RWPE2 (cell line): ENCODE measurements around the gene PRKCH.

Experiments used
- ATAC-seq: fragments of 200-7000 bp; cut with Tn5 transposase; 3 replicates; pipeline ENCODE4 v1.9.1; 2021; ENCODE audit warnings: low read depth
- DNase-seq: peaks from one replicate; pipeline ENCODE4 v3.0.0-alpha.2; 2020; ENCODE audit warnings: low spot score
- H3K27ac ChIP-seq: fragments of 450-650 bp; 2 replicates; pipeline ENCODE4 v1.5.1; 2017; ENCODE audit warnings: mild to moderate bottlenecking; ENCODE audit not compliant: poor library complexity, severe bottlenecking
- H3K27me3 ChIP-seq: fragments of 250-450 bp; sonication (Bioruptor Pico); 2 replicates; pipeline ENCODE4 v1.5.1; 2021; ENCODE audit warnings: mild to moderate bottlenecking, moderate library complexity; ENCODE audit not compliant: insufficient read depth, poor library complexity, severe bottlenecking
- H3K36me3 ChIP-seq: fragments of 250-450 bp; sonication (Bioruptor Pico); 2 replicates; pipeline ENCODE4 v1.5.1; 2020; ENCODE audit warnings: low read depth, mild to moderate bottlenecking, moderate library complexity
- H3K4me1 ChIP-seq: fragments of 250-450 bp; sonication (Bioruptor Pico); 2 replicates; pipeline ENCODE4 v1.5.1; 2021; ENCODE audit warnings: mild to moderate bottlenecking, moderate library complexity; ENCODE audit not compliant: insufficient read depth, poor library complexity, severe bottlenecking
- H3K4me3 ChIP-seq: fragments of 250-450 bp; sonication (Bioruptor Pico); 2 replicates; pipeline ENCODE4 v1.5.1; 2021; ENCODE audit warnings: mild to moderate bottlenecking, moderate library complexity; ENCODE audit not compliant: severe bottlenecking
- H3K9me3 ChIP-seq: fragments of 250-450 bp; sonication (Bioruptor Pico); 2 replicates; pipeline ENCODE4 v1.5.1; 2021; ENCODE audit warnings: mild to moderate bottlenecking, moderate library complexity; ENCODE audit not compliant: severe bottlenecking
- TF ChIP-seq, protein P1 (sequence below): fragments of 450-650 bp; IDR thresholded peaks from one replicate; pipeline ENCODE4 v1.5.1; 2017; ENCODE audit warnings: mild to moderate bottlenecking, moderate library complexity; ENCODE audit not compliant: poor library complexity, severe bottlenecking

The PRKCH gene

DNA sequence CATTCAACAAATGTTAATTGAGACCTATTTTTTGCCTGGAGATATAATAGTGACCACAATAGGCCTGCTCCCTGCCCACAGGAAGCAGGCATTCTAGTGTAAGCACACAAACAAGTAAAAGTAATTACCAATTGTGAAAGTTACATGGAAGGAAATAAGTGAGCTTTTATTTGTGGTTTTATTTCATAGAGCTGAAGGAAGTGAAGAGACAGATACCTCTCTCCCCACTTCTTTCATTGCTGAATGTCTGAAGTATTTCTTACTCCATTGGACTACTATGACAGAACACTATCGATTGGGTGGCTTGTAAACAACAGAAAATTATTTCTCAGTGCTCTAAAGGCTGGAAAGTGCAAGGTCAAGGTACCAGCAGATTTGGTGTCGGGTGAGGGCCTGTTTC lies 183.5 kb downstream of the PRKCH start:
- TF ChIP-seq, protein P1, sequence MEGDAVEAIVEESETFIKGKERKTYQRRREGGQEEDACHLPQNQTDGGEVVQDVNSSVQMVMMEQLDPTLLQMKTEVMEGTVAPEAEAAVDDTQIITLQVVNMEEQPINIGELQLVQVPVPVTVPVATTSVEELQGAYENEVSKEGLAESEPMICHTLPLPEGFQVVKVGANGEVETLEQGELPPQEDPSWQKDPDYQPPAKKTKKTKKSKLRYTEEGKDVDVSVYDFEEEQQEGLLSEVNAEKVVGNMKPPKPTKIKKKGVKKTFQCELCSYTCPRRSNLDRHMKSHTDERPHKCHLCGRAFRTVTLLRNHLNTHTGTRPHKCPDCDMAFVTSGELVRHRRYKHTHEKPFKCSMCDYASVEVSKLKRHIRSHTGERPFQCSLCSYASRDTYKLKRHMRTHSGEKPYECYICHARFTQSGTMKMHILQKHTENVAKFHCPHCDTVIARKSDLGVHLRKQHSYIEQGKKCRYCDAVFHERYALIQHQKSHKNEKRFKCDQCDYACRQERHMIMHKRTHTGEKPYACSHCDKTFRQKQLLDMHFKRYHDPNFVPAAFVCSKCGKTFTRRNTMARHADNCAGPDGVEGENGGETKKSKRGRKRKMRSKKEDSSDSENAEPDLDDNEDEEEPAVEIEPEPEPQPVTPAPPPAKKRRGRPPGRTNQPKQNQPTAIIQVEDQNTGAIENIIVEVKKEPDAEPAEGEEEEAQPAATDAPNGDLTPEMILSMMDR, result no peak
- ATAC-seq, result no peak
- H3K36me3 ChIP-seq, result no peaks in the 10 kb centered on the region
- H3K9me3 ChIP-seq, result no peaks in the 10 kb centered on the region
- H3K27me3 ChIP-seq, result no peaks in the 10 kb centered on the region
- H3K4me3 ChIP-seq, result no peak overlapping the region
- peaks cover 21% of the 10 kb centered on the region for H3K4me1 ChIP-seq
- no peak for DNase-seq
- H3K27ac ChIP-seq, result no peak overlapping the region

- peaks cover 21% of the 10 kb centered on the region for H3K4me1 ChIP-seq
- no peaks in the 10 kb centered on the region for H3K36me3 ChIP-seq
- H3K4me3 ChIP-seq, result no peak overlapping the region
- DNase-seq (no peak), ATAC-seq (no peak)
- no peaks in the 10 kb centered on the region for H3K27me3 ChIP-seq
- TF ChIP-seq, protein P1, result no peak
- no peaks in the 10 kb centered on the region for H3K9me3 ChIP-seq
- H3K27ac ChIP-seq, result no peak overlapping the region
Measured at GRCh38 chr14:61505815-61506809, 184.7 kb downstream of the PRKCH start.

DNA sequence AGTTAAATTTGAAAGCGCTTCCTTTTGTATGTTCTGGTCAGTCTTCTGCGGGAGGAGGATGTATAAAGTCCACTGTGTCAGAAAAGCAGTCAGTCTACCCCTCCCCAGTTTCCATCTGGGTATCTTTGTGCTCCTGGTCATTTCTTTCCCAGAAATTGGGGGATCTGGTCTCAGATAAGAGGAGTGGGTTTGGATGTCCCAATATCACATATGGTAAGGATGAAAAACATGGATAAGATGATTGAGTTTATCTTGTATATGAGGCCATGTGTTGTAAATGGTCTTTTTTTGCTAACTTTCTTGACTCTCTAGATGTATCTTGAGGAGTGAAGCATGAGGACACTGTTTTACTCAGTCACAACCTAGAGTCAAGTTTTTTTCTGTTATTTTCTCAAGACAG lies 187.1 kb downstream of the PRKCH start:
- Histone ChIP-seq H3K4me3 (no peak overlapping the region), H3K27me3 (no peaks in the 10 kb centered on the region), H3K4me1 (peaks cover 29% of the 10 kb centered on the region), H3K9me3 (no peaks in the 10 kb centered on the region), H3K27ac (no peak overlapping the region), H3K36me3 (0 out of 2 replicates have a peak, but pooled peaks cover 4% of the 10 kb centered on the region)
- no peak for ATAC-seq
- no peak for DNase-seq
- TF ChIP-seq, protein P1, result no peak

DNA sequence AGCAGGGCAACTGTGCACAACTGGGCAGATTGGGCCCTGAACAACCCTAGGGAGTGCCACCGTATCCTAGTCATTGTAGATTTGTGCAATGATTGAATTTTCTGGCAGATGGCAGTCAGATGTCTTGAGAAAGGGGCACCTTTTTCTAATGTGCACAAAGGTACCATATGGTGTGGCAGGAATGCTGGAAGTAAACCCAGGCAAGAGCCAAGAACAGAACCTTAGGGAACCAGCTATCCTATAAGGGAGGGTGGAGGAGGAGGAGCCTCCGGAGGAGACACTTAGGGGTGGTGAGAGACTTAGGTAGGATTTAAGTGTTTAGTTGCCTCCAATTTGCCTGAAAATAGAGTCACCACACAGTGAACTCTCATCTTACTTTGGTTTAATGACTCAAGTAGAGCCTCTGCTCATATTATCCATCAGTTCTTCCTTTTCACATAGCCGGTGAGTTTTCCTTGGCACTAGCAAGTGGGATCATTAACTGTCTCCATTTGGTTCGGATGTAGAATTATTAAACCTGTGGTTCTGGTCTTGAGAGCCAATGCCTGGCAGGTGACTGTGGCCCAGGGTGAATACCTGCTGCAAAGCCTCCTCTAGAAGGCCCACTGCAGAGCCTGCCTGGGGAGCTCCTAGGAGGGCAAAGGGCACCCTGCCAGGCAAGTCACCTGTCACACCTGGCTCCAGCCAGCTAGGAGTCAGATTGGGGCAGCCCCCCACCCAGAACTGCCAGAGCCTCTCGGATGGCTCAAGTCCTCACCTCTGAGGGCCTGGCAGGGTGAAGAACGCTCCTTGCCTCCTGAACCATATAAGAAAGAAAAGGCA lies 189.6 kb downstream of the PRKCH start:
- H3K4me3 ChIP-seq, result no peak overlapping the region
- H3K27ac ChIP-seq, result peak overlapping the region; percentile 90
- ATAC-seq (no peak), DNase-seq (no peak)
- 0 out of 2 replicates have a peak, but pooled peaks cover 4% of the 10 kb centered on the region for H3K36me3 ChIP-seq
- TF ChIP-seq, protein P1, result no peak
- no peaks in the 10 kb centered on the region for H3K9me3 ChIP-seq
- peaks cover 41% of the 10 kb centered on the region for H3K4me1 ChIP-seq
- no peaks in the 10 kb centered on the region for H3K27me3 ChIP-seq
